Measurements from ENCODE around the gene TBL1XR1. TPM values are rescaled to one million over a fixed set of nuclear protein-coding genes. Genes with fewer than 3 reads are reported as not detected.

The TBL1XR1 gene
- total RNA-seq, 1 donor from 2014 or later: 153 TPM

GRCh38 chr3:176970770-176971169, 226.5 kb downstream of the TBL1XR1 start:
- no peaks in the 10 kb centered on the region for H3K36me3 Mint-ChIP-seq (ENCODE audit: low read depth)
- no peak overlapping the region for H3K4me3 Mint-ChIP-seq
- TF ChIP-seq, protein P1, sequence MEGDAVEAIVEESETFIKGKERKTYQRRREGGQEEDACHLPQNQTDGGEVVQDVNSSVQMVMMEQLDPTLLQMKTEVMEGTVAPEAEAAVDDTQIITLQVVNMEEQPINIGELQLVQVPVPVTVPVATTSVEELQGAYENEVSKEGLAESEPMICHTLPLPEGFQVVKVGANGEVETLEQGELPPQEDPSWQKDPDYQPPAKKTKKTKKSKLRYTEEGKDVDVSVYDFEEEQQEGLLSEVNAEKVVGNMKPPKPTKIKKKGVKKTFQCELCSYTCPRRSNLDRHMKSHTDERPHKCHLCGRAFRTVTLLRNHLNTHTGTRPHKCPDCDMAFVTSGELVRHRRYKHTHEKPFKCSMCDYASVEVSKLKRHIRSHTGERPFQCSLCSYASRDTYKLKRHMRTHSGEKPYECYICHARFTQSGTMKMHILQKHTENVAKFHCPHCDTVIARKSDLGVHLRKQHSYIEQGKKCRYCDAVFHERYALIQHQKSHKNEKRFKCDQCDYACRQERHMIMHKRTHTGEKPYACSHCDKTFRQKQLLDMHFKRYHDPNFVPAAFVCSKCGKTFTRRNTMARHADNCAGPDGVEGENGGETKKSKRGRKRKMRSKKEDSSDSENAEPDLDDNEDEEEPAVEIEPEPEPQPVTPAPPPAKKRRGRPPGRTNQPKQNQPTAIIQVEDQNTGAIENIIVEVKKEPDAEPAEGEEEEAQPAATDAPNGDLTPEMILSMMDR (conservative IDR thresholded peaks at IDR 0.05): no peak
- no peaks in the 10 kb centered on the region for H3K4me1 Mint-ChIP-seq
- no peaks in the 10 kb centered on the region for H3K27me3 Mint-ChIP-seq (ENCODE audit: low read depth)
- no peak for DNase-seq (ENCODE audit: low read depth, low spot score)
- peaks cover 2% of the 10 kb centered on the region for H3K9me3 Mint-ChIP-seq
- no peak overlapping the region for H3K27ac Mint-ChIP-seq (ENCODE audit: unreplicated experiment)

GRCh38 chr3:176969506-176969905, 227.8 kb downstream of the TBL1XR1 start:
- Mint-ChIP-seq H3K4me3 (no peak overlapping the region), H3K27me3 (ENCODE audit: low read depth) (no peaks in the 10 kb centered on the region), H3K4me1 (no peaks in the 10 kb centered on the region), H3K9me3 (peaks cover 2% of the 10 kb centered on the region), H3K36me3 (ENCODE audit: low read depth) (no peaks in the 10 kb centered on the region), H3K27ac (ENCODE audit: unreplicated experiment) (no peak overlapping the region)
- TF ChIP-seq, protein P1 (conservative IDR thresholded peaks at IDR 0.05): no peak
- DNase-seq (ENCODE audit: low read depth, low spot score): no peak

Data from neural crest cell (in vitro differentiated cells).